ENCODE measurements around the gene TBCA.
A peak's percentile ranks its signal among the peaks of the same experiment; 100 is the strongest.

GRCh38 chr5:77744116-77744515 lies 32.0 kb downstream of the TBCA start:
- TF ChIP-seq CTCF (conservative IDR thresholded peaks at IDR 0.05; ENCODE audit: low read depth in 2 of 2) (peak; percentile 46 to 53), REST (IDR thresholded peaks at IDR 0.05; ENCODE audit: unreplicated experiment) (no peak), ZNF462 (CRISPR knock-in tag; IDR thresholded peaks at IDR 0.05) (no peak), EZH2phosphoT487 (IDR thresholded peaks at IDR 0.05; ENCODE audit: unreplicated experiment) (no peak), POLR2AphosphoS5 (IDR thresholded peaks at IDR 0.05; ENCODE audit: low read depth) (no peak)
